Type B pancreatic cell (in vitro differentiated cells): ENCODE measurements around the gene BNIP1. TPM values are rescaled to one million over a fixed set of nuclear protein-coding genes. Genes with fewer than 3 reads are reported as not detected.
"Not testable (repeated sequence)": the region's sequence is repeated elsewhere in the genome, so short reads cannot be mapped to it uniquely, and the experiment has no call there.

Experiments
- DNase-seq: peaks from one replicate; pipeline ENCODE4 v3.0.0; 2021; ENCODE audit warnings: mixed read lengths; ENCODE audit not compliant: unreplicated experiment; ENCODE audit errors: extremely low spot score
- H3K27ac Mint-ChIP-seq: 2 replicates; pipeline ENCODE4 v1.8.0; 2021; ENCODE audit warnings: mild to moderate bottlenecking, mixed read lengths
- H3K27me3 Mint-ChIP-seq: 2 replicates; pipeline ENCODE4 v1.8.0; 2021; ENCODE audit warnings: mixed read lengths
- H3K36me3 Mint-ChIP-seq: 2 replicates; pipeline ENCODE4 v1.8.0; 2021; ENCODE audit warnings: mixed read lengths
- H3K4me1 Mint-ChIP-seq: one replicate; pipeline ENCODE4 v1.8.0; 2021; ENCODE audit warnings: mixed read lengths; ENCODE audit not compliant: unreplicated experiment
- H3K4me3 Mint-ChIP-seq: 2 replicates; pipeline ENCODE4 v1.8.0; 2021; ENCODE audit warnings: mild to moderate bottlenecking, mixed read lengths
- H3K9me3 Mint-ChIP-seq: 2 replicates; pipeline ENCODE4 v1.8.0; 2021; ENCODE audit warnings: mixed read lengths
- CTCF ChIP-seq: fragments of 200-600 bp; sonication (generic); conservative IDR thresholded peaks from 2 replicates; pipeline ENCODE4 v1.5.0; 2021; ENCODE audit warnings: antibody characterized with exemption, mild to moderate bottlenecking
- total RNA-seq: library from RNA; stranded (reverse); gene quantifications from 2 replicates; pipeline ENCODE4 v1.2.1, GENCODE V29; 2021; ENCODE audit warnings: low replicate concordance

Gene BNIP1
- total RNA-seq, 1 donor from 2014 or later: 9.0 TPM

GRCh38 chr5:173139631-173140030 is 4.7 kb upstream of the BNIP1 start:
- no peaks in the 10 kb centered on the region for H3K36me3 Mint-ChIP-seq
- DNase-seq: no peak
- no peaks in the 10 kb centered on the region for H3K4me1 Mint-ChIP-seq
- H3K27ac Mint-ChIP-seq: no peak overlapping the region
- H3K9me3 Mint-ChIP-seq: no peaks in the 10 kb centered on the region
- no peak for TF ChIP-seq CTCF
- no peak overlapping the region for H3K4me3 Mint-ChIP-seq
- H3K27me3 Mint-ChIP-seq: peaks cover 3% of the 10 kb centered on the region

- Mint-ChIP-seq H3K27me3 (peaks cover 3% of the 10 kb centered on the region), H3K27ac (no peak overlapping the region)
- DNase-seq: no peak
Measured at GRCh38 chr5:173140769-173141168, 3.6 kb upstream of the BNIP1 start.

GRCh38 chr5:173143567-173143966 is 764 bp upstream of the BNIP1 start:
- H3K4me1 Mint-ChIP-seq: peaks cover 5% of the 10 kb centered on the region
- no peaks in the 10 kb centered on the region for H3K9me3 Mint-ChIP-seq
- no peak for TF ChIP-seq CTCF
- peaks cover 3% of the 10 kb centered on the region for H3K27me3 Mint-ChIP-seq
- no peak overlapping the region for H3K27ac Mint-ChIP-seq
- peaks cover 4% of the 10 kb centered on the region for H3K36me3 Mint-ChIP-seq
- no peak for DNase-seq
- H3K4me3 Mint-ChIP-seq: no peak overlapping the region

More at GRCh38 chr5:173140769-173141168, 3.6 kb upstream of the BNIP1 start:
- Mint-ChIP-seq H3K36me3 (no peaks in the 10 kb centered on the region), H3K9me3 (no peaks in the 10 kb centered on the region), H3K4me1 (peaks cover 2% of the 10 kb centered on the region), H3K4me3 (no peak overlapping the region)
- no peak for TF ChIP-seq CTCF

- TF ChIP-seq CTCF: no peak
- DNase-seq: no peak
- Mint-ChIP-seq H3K4me3 (no peak overlapping the region), H3K27me3 (no peaks in the 10 kb centered on the region), H3K36me3 (peaks cover 9% of the 10 kb centered on the region), H3K27ac (no peak overlapping the region), H3K4me1 (peaks cover 5% of the 10 kb centered on the region), H3K9me3 (no peaks in the 10 kb centered on the region)
Measured at GRCh38 chr5:173148354-173148753, 4.0 kb downstream of the BNIP1 start.

- Mint-ChIP-seq H3K4me3 (no peak overlapping the region), H3K9me3 (no peaks in the 10 kb centered on the region), H3K27me3 (no peaks in the 10 kb centered on the region), H3K4me1 (no peaks in the 10 kb centered on the region), H3K36me3 (peaks cover 5% of the 10 kb centered on the region), H3K27ac (no peak overlapping the region)
- DNase-seq: no peak
- TF ChIP-seq CTCF: no peak
Measured at GRCh38 chr5:173152547-173152946, 8.2 kb downstream of the BNIP1 start.

GRCh38 chr5:173153842-173154241 is 9.5 kb downstream of the BNIP1 start:
- no peak for TF ChIP-seq CTCF
- Mint-ChIP-seq H3K27me3 (no peaks in the 10 kb centered on the region), H3K9me3 (no peaks in the 10 kb centered on the region), H3K4me3 (no peak overlapping the region), H3K36me3 (peaks cover 3% of the 10 kb centered on the region), H3K27ac (no peak overlapping the region), H3K4me1 (no peaks in the 10 kb centered on the region)
- no peak for DNase-seq

- H3K4me3 Mint-ChIP-seq, H3K27me3 Mint-ChIP-seq, H3K4me1 Mint-ChIP-seq, H3K27ac Mint-ChIP-seq, H3K9me3 Mint-ChIP-seq, DNase-seq, H3K36me3 Mint-ChIP-seq: not testable (repeated sequence)
Measured at GRCh38 chr5:173154619-173155018, 10.3 kb downstream of the BNIP1 start.
